ENCODE data around the gene SGMS2. TPM values are rescaled to one million over a fixed set of nuclear protein-coding genes. Genes with fewer than 3 reads are reported as not detected.

The SGMS2 gene
- total and polyA plus RNA-seq, 10 of the 15 experiments (the other 5 are each of a cell fraction or from before 2014, with no cell fraction given) = under 0.01 to 3.2 (median 0.17) TPM; not detected in 4

DNA sequence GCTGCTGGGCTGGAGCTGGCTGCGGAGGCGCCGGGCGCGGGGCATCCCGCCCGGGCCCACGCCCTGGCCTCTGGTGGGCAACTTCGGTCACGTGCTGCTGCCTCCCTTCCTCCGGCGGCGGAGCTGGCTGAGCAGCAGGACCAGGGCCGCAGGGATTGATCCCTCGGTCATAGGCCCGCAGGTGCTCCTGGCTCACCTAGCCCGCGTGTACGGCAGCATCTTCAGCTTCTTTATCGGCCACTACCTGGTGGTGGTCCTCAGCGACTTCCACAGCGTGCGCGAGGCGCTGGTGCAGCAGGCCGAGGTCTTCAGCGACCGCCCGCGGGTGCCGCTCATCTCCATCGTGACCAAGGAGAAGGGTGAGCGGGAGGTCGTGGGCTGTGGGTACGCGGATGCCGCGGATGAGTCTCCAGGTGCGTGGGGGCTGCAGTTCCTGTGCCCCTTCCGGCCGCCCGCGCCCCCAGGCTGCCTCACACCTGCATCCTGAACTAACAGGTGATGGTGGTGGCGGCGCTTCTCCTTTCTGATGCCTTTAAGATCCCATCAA is 107.1 kb downstream of the SGMS2 start (continued):
- TF ChIP-seq, protein P1, sequence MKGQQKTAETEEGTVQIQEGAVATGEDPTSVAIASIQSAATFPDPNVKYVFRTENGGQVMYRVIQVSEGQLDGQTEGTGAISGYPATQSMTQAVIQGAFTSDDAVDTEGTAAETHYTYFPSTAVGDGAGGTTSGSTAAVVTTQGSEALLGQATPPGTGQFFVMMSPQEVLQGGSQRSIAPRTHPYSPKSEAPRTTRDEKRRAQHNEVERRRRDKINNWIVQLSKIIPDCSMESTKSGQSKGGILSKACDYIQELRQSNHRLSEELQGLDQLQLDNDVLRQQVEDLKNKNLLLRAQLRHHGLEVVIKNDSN (IDR thresholded peaks at IDR 0.05; ENCODE audit: borderline replicate concordance, extremely low read length, insufficient read depth, low read depth, low read length) = peak; percentile 85
- TF ChIP-seq KAT2A (conservative IDR thresholded peaks at IDR 0.05; ENCODE audit: control insufficient read depth, low read depth, low read length) (no peak), YY1 (IDR thresholded peaks at IDR 0.05; ENCODE audit: low read depth, low read length) (no peak), RAD51 (IDR thresholded peaks at IDR 0.05) (no peak), JUNB (IDR thresholded peaks at IDR 0.05) (no peak), HDAC6 (IDR thresholded peaks at IDR 0.05; ENCODE audit: unreplicated experiment) (no peak), ZZZ3 (IDR thresholded peaks at IDR 0.05; ENCODE audit: control insufficient read depth, insufficient read length, low read depth) (no peak), FOS (IDR thresholded peaks at IDR 0.05; ENCODE audit: borderline replicate concordance, extremely low read depth, insufficient read length) (no peak), NRF1 (conservative IDR thresholded peaks at IDR 0.05; ENCODE audit: low read depth, low read length) (no peak), WRNIP1 (IDR thresholded peaks at IDR 0.05; ENCODE audit: borderline replicate concordance, low read depth, low read length) (no peak), EP300 (IDR thresholded peaks at IDR 0.05; ENCODE audit: borderline replicate concordance in 1 of 2, control insufficient read depth in 1 of 2, low read depth in 2 of 2, low read length in 2 of 2) (no peak), JUND (IDR thresholded peaks at IDR 0.05; ENCODE audit: low read depth, low read length) (no peak), SKIL (IDR thresholded peaks at IDR 0.05; ENCODE audit: low read depth, poor library complexity, severe bottlenecking) (no peak), RB1 (IDR thresholded peaks at IDR 0.05; ENCODE audit: borderline replicate concordance) (0 out of 2 replicates have a peak, but pooled peaks have one; percentile 12), MXI1 (IDR thresholded peaks at IDR 0.05; ENCODE audit: low read depth, low read length) (no peak), RFX5 (IDR thresholded peaks at IDR 0.05; ENCODE audit: low read depth, low read length) (no peak), ZSCAN29 (IDR thresholded peaks at IDR 0.05) (no peak), SMC3 (IDR thresholded peaks at IDR 0.05; ENCODE audit: borderline replicate concordance, low read length) (no peak), RUNX3 (IDR thresholded peaks at IDR 0.05; ENCODE audit: low read length) (peak; percentile 6; the same call in 1 of the 2 replicates), NKRF (conservative IDR thresholded peaks at IDR 0.05) (no peak), SREBF2 (IDR thresholded peaks at IDR 0.05; ENCODE audit: low read length) (no peak), NBN (IDR thresholded peaks at IDR 0.05) (no peak)
- TF ChIP-seq, protein P2, sequence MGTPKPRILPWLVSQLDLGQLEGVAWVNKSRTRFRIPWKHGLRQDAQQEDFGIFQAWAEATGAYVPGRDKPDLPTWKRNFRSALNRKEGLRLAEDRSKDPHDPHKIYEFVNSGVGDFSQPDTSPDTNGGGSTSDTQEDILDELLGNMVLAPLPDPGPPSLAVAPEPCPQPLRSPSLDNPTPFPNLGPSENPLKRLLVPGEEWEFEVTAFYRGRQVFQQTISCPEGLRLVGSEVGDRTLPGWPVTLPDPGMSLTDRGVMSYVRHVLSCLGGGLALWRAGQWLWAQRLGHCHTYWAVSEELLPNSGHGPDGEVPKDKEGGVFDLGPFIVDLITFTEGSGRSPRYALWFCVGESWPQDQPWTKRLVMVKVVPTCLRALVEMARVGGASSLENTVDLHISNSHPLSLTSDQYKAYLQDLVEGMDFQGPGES (IDR thresholded peaks at IDR 0.05) = no peak
- TF ChIP-seq, protein P3, sequence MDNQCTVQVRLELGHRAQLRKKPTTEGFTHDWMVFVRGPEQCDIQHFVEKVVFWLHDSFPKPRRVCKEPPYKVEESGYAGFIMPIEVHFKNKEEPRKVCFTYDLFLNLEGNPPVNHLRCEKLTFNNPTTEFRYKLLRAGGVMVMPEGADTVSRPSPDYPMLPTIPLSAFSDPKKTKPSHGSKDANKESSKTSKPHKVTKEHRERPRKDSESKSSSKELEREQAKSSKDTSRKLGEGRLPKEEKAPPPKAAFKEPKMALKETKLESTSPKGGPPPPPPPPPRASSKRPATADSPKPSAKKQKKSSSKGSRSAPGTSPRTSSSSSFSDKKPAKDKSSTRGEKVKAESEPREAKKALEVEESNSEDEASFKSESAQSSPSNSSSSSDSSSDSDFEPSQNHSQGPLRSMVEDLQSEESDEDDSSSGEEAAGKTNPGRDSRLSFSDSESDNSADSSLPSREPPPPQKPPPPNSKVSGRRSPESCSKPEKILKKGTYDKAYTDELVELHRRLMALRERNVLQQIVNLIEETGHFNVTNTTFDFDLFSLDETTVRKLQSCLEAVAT (IDR thresholded peaks at IDR 0.05) = no peak
